OCI-LY3 (cell line): Measurements from ENCODE around the gene CDKN3.
A peak's percentile ranks its signal among the peaks of the same experiment; 100 is the strongest.

Experiments
- H2AFZ ChIP-seq: fragments of 200-600, 300-600 bp; shearing (Covaris generic); 2 replicates; pipeline ENCODE4 v1.6.0; 2014; ENCODE audit warnings: antibody characterized with exemption, low read depth, low read length
- H3K27ac ChIP-seq: fragments of 200-600, 300-600 bp; sonication (generic); 2 replicates; pipeline ENCODE4 v1.5.1; 2014; ENCODE audit warnings: mild to moderate bottlenecking, low read length, moderate library complexity, mixed read lengths
- H3K27me3 ChIP-seq: fragments of 200-600, 300-600 bp; sonication (generic); 2 replicates; pipeline ENCODE4 v1.6.1; 2014; ENCODE audit warnings: low read depth, low read length, mixed read lengths
- H3K36me3 ChIP-seq: fragments of 200-600, 300-600 bp; sonication (generic); replicated peaks from 2 replicates; pipeline ENCODE3; 2014; ENCODE audit warnings: low read depth, low read length, mixed read lengths
- H3K4me1 ChIP-seq: fragments of 300-600, 200-600 bp; sonication (generic); 2 replicates; pipeline ENCODE4 v1.6.1; 2014; ENCODE audit warnings: low read length, mixed read lengths
- H3K4me2 ChIP-seq: fragments of 200-600, 300-600 bp; sonication (generic); 2 replicates; pipeline ENCODE4 v1.6.1; 2014; ENCODE audit warnings: low read length, mixed read lengths
- H3K4me3 ChIP-seq: fragments of 300-600, 200-600 bp; sonication (generic); 2 replicates; pipeline ENCODE4 v1.5.1; 2014; ENCODE audit warnings: antibody characterized with exemption, mild to moderate bottlenecking, low read length, moderate library complexity
- H3K79me2 ChIP-seq: fragments of 300-600, 200-600 bp; shearing (Covaris generic); 2 replicates; pipeline ENCODE4 v1.6.1; 2014; ENCODE audit warnings: mild to moderate bottlenecking, low read length, mixed read lengths
- H3K9ac ChIP-seq: fragments of 300-600, 200-600 bp; shearing (Covaris generic); 2 replicates; pipeline ENCODE4 v1.6.0; 2014; ENCODE audit warnings: mild to moderate bottlenecking, low read length, moderate library complexity
- H3K9me3 ChIP-seq: fragments of 200-600, 300-600 bp; shearing (Covaris generic); 2 replicates; pipeline ENCODE4 v1.6.1; 2014; ENCODE audit warnings: low read length, mixed read lengths; ENCODE audit not compliant: insufficient read depth
- H4K20me1 ChIP-seq: fragments of 200-600, 300-600 bp; sonication (generic); 2 replicates; pipeline ENCODE4 v1.6.1; 2016; ENCODE audit warnings: low read length, mixed read lengths; ENCODE audit not compliant: insufficient read depth
- CTCF ChIP-seq: fragments of 200-600, 300-600 bp; sonication (generic); IDR thresholded peaks from 2 replicates; pipeline ENCODE4 v1.5.1; 2014; ENCODE audit warnings: antibody characterized with exemption, low read length, low read depth
- EZH2phosphoT487 ChIP-seq: fragments of 200-600 bp; shearing (Covaris generic); IDR thresholded peaks from 2 replicates; pipeline ENCODE4 v1.6.1; 2018; ENCODE audit warnings: antibody characterized with exemption, mixed run types, low read depth

CDKN3 gene

GRCh38 chr14:54444681-54445080 is 47.9 kb downstream of the CDKN3 start:
- no peak overlapping the region for H3K4me3 ChIP-seq

GRCh38 chr14:54446161-54446693 is 49.4 kb downstream of the CDKN3 start:
- Histone ChIP-seq H3K4me1 (peaks cover 22% of the 10 kb centered on the region), H2AFZ (no peak overlapping the region), H3K27me3 (peaks cover 9% of the 10 kb centered on the region), H3K9me3 (no peaks in the 10 kb centered on the region; the same call in 1 of the 2 replicates), H3K4me3 (no peak overlapping the region), H4K20me1 (no peaks in the 10 kb centered on the region), H3K36me3 (no peaks in the 10 kb centered on the region), H3K4me2 (no peak overlapping the region), H3K79me2 (no peaks in the 10 kb centered on the region), H3K9ac (no peak overlapping the region), H3K27ac (no peak overlapping the region)
- TF ChIP-seq CTCF (no peak), EZH2phosphoT487 (no peak)

More at GRCh38 chr14:54444681-54445080, 47.9 kb downstream of the CDKN3 start:
- no peak overlapping the region for H3K4me2 ChIP-seq
- H2AFZ ChIP-seq = no peak overlapping the region
- peaks cover 12% of the 10 kb centered on the region for H3K4me1 ChIP-seq
- peaks cover 4% of the 10 kb centered on the region for H3K36me3 ChIP-seq
- H4K20me1 ChIP-seq = peaks cover 7% of the 10 kb centered on the region
- H3K9ac ChIP-seq = no peak overlapping the region
- H3K27ac ChIP-seq = no peak overlapping the region
- TF ChIP-seq EZH2phosphoT487 (no peak), CTCF (no peak)
- H3K79me2 ChIP-seq = peaks cover 14% of the 10 kb centered on the region
- peaks cover 9% of the 10 kb centered on the region for H3K27me3 ChIP-seq
- H3K9me3 ChIP-seq = no peaks in the 10 kb centered on the region; the same call in 1 of the 2 replicates

- Histone ChIP-seq H4K20me1 (no peaks in the 10 kb centered on the region), H3K4me1 (peaks cover 16% of the 10 kb centered on the region), H3K9ac (no peak overlapping the region), H3K79me2 (no peaks in the 10 kb centered on the region), H2AFZ (no peak overlapping the region), H3K27me3 (peaks cover 9% of the 10 kb centered on the region), H3K4me2 (no peak overlapping the region), H3K4me3 (no peak overlapping the region), H3K9me3 (no peaks in the 10 kb centered on the region; the same call in 1 of the 2 replicates), H3K36me3 (no peaks in the 10 kb centered on the region), H3K27ac (no peak overlapping the region)
- TF ChIP-seq CTCF (no peak), EZH2phosphoT487 (no peak)
These were observed 50.5 kb downstream of the CDKN3 start for GRCh38 chr14:54447231-54447692.

- no peaks in the 10 kb centered on the region for H4K20me1 ChIP-seq
- H3K36me3 ChIP-seq = no peaks in the 10 kb centered on the region
- TF ChIP-seq EZH2phosphoT487 = no peak
- TF ChIP-seq CTCF = no peak
- peak overlapping the region; percentile 17; the same call in 1 of the 2 replicates for H2AFZ ChIP-seq
- H3K9ac ChIP-seq = no peak overlapping the region
- H3K27me3 ChIP-seq = peaks cover 9% of the 10 kb centered on the region
- H3K27ac ChIP-seq = peak overlapping the region; percentile 53
- H3K9me3 ChIP-seq = no peaks in the 10 kb centered on the region; the same call in 1 of the 2 replicates
- peaks cover 16% of the 10 kb centered on the region for H3K4me1 ChIP-seq
- H3K79me2 ChIP-seq = no peaks in the 10 kb centered on the region
- peak overlapping the region; percentile 42 for H3K4me2 ChIP-seq
- H3K4me3 ChIP-seq = peak overlapping the region; percentile 14; the same call in 1 of the 2 replicates
These were observed 53.7 kb downstream of the CDKN3 start for GRCh38 chr14:54450535-54450934.
